HG02763 (cell line): ENCODE measurements around the gene PRKCG.
A peak's percentile ranks its signal among the peaks of the same experiment; 100 is the strongest.
"Not testable (repeated sequence)": the region's sequence is repeated elsewhere in the genome, so short reads cannot be mapped to it uniquely, and the experiment has no call there.

Experiments
- ATAC-seq: cut with Tn5 transposase; IDR thresholded peaks from one replicate; pipeline ENCODE4 v1.9.1; 2021; ENCODE audit warnings: mild to moderate bottlenecking, moderate library complexity; ENCODE audit not compliant: unreplicated experiment

Gene PRKCG

GRCh38 chr19:53881482-53882390, at the start of gene PRKCG:
TSS of gene PRKCG (plus strand) at chr19:53882197. CDS start at chr19:53882495, 298 bp downstream.
- no peak for ATAC-seq

DNA sequence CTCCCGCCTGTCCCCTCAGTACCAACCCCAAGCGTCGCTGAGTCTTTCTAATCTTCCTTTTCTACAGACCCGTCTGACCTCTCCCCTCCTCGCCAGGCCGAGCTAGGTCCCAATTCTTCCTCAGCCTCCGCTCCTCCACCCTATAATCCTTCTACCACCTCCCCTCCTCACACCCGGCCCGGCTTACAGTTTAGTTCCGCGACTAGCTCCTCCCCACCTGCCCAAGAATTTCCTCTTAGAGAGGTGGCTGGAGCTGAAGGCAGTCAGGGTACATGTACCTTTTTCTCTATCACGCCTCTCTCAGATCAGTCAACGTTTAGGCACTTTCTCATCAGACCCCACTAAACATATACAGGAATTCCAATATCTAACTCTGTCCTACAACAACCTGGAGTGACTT, 49.1 kb upstream of the PRKCG start:
- not testable (repeated sequence) for ATAC-seq

DNA sequence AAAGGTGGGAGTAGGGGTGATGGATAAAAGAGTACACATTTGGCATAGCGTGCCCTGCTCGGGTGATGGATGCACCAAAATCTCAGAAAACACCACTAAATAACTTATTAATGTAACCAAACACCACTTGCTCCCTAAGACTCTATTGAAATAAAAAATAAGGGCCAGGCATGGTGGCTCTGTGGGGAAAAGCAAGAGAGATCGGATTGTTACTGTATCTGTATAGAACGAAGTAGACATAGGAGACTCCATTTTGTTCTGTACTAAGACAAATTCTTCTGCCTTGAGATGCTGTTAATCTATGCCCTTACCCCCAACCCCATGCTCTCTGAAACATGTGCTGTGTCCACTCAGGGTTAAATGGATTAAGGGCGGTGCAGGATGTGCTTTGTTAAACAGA, 43.6 kb upstream of the PRKCG start:
- ATAC-seq, result not testable (repeated sequence)

GRCh38 chr19:53840241-53840640, 41.8 kb upstream of the PRKCG start:
- not testable (repeated sequence) for ATAC-seq

DNA sequence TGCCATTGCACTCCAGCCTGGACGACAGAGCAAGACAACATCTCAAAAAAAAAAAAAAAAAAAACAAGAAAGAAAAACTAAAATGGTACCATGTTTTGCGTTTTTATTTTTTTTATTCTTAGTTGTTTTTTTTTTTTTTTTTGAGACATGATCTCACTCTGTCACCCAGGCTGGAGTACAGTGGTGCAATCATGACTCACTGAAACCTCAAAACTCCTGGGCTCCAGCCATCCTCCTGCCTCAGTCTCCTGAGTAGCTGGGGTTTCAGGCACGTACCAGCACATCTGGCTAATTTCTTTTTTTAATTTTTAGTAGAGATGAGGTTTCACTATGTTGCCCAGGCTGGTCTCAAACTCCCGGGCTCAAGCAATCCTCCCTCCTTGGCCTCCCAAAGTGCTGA, 41.1 kb upstream of the PRKCG start:
- not testable (repeated sequence) for ATAC-seq

DNA sequence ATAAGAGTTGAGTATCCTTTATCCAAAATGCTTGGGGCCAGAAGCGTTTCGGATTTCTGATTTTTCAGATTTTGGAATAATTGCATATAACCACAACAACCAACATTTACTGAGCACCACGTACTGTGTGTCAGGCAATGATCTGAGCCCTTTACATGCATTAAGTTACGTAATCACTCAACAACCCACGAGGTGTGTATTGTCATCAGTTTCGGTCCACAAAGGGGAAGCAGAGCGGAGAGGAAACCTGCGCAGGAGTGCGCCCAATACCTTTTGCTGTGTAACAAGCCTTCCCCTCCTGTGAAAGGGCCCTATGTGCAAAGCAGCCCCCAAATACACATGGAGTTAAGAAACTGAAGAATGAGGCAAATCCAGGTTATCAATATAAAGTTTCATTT, 37.1 kb upstream of the PRKCG start:
- no peak for ATAC-seq

- ATAC-seq, result no peak
Measured at GRCh38 chr19:53847555-53847954, 34.4 kb upstream of the PRKCG start.

DNA sequence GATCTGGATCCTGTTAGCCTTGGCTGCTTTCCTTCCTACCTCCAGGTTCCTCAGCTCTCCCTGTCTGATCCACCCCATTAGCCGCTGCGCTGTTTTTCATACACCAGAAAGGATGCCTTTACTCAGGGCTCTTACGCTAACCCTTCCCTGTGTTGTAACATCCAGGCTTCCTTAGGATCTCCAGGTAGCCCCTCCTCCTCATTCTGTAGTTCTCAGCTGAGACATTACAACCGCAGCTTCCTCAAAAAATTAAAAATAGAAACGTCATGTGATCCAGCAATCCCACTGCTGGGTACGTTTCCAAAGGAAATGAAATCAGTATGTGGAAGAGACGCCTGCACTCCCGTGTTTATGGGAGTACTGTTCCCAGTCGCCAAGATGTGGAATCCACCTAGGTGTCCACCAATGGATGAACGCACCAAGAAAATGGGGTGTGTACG, 32.7 kb upstream of the PRKCG start:
- ATAC-seq, result no peak

GRCh38 chr19:53853707-53854106, 28.3 kb upstream of the PRKCG start:
- no peak for ATAC-seq

DNA sequence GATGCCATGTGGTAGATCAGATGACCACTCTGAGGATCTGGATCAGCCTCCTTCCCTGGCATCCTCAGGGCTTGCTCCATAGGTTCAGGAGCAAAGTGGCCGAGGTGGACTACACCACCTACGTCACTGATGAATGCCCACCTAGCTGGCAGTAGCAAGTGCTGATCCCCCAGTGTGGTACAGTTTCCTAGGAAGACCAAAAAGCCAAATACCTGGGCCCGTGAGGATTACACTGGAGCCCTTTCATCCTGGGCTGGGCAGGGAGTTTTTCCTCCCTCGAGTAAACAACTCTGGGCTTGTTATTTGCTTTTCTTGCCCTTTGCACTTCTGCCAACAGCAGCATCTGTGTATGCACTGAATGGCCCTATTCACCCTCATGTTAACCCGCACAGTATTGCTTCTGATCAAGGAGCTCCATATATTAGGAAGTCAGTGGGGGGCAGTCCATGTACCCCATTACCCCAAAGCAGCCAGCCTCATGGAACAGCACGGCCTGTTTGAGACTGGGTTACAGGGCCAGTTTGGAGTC, 17.6 kb upstream of the PRKCG start:
- no peak for ATAC-seq

GRCh38 chr19:53865523-53865917, 16.5 kb upstream of the PRKCG start:
- ATAC-seq, result no peak

GRCh38 chr19:53865918-53866864, 15.8 kb upstream of the PRKCG start:
- ATAC-seq, result no peak

DNA sequence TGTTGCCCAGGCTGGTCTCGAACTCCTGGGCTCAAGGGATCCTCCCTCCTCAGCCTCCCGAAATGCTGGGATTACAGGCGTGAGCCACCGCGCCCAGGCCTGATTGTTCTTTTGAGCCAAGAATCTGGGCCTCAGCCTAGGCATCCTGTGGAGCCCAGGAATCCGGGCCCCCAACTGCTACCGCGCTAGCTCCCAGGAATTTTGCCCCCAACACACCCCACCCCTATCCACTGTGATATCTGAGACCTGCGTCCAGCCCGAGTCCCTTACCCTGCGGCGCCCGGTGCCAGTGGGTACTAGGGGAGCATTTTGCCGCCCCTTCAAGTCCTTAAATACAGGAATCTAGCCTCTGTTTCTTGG, 15.2 kb upstream of the PRKCG start:
- ATAC-seq, result no peak

- ATAC-seq, result peak; percentile 64
Measured at GRCh38 chr19:53867225-53868090, 14.5 kb upstream of the PRKCG start, which contains the start of gene MYADM. TSS of gene MYADM (plus strand) at chr19:53867883. CDS start at chr19:53873530, 5,647 bp downstream.

DNA sequence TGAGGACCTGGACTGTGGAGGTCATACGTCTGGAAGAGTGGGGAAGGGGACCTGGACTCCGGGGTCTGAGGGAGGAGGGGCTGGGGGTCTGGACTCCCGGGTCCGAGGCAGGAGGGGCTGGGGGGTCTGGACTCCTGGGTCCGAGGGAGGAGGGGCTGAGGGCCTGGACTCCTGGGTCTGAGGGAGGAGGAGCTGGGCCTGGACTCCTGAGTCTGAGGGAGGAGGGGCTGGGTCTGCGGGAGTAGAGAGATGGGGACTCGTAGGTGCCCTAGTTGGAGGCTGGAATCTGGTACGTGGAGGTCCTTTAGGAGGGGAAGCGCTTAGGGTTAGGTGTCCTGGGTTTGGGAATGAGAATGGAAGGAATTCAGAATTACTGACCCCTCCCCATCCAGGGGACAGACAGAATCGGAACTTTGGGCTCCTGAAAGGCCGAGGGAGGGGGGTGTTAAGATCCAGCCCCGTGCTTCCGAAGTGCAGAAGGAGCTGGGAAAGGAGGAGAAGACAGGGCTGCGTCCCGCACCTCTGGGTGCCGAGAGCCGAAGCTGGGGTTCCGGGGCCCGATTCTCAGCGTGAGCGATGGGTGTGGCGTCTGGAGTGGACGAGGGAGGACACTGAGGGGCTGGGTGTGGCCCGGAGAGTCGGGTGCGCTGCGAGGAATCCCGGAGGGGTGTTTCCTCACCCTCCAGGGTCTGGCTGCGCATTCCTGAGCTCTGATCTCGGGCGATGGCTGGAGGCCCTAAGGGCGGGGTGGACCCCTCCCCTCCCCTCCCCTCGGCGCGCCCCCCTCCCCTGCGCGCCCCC, 13.7 kb upstream of the PRKCG start:
- ATAC-seq, result no peak

DNA sequence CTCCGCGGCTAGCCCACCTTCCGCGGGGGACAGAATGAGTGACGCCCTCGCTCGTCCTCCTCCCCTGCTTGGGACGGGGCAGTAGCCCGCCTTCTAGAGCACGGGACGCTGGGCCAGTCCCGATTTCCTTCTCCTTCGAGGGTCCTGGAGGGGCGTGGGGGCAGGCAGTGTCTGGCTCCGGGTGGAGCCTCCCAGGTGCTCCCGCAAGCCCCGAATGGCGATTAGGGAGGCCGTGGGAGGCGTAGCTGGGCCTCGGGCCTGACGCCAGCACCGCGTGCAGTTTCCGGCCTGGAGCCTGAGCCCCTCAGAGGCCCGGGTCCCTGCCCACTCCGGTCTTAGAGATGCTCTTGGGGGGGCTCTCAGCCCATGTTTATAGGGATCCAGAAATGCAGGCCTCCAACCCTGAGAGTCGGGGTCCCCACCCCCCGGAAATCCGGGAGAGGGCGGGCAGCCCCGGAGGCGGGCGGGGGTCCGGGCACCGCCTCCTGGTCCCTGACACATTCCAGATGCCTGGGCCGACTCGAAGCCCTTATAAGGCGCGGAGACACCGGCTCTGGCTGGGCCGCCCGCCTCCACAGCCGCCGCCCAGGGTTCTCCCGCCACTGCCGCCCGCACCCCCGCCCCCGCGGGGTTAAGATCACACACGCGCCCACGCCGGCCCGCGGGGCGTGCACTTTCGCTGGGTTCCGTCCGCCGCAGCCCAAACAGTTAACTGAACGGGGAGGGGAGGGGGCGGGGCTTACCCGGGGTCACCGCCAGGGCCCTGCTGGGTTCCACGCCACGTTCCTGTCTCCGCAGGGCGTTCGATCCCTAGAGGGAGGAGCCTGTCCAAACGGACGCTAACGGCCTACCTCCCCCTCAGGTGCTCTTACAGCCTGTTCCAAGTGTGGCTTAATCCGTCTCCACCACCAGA, 12.8 kb upstream of the PRKCG start:
- ATAC-seq, result peak; percentile 32

GRCh38 chr19:53869805-53870484, 12.1 kb upstream of the PRKCG start:
- ATAC-seq, result not testable (repeated sequence)

- no peak for ATAC-seq
Measured at GRCh38 chr19:53870485-53870844, 11.5 kb upstream of the PRKCG start.
